HG03066 (cell line): ENCODE measurements around the gene DLGAP1.
"Not testable (repeated sequence)": the region's sequence is repeated elsewhere in the genome, so short reads cannot be mapped to it uniquely, and the experiment has no call there.

ENCODE experiments used
- ATAC-seq: cut with Tn5 transposase; IDR thresholded peaks from one replicate; pipeline ENCODE4 v1.9.1; 2021; ENCODE audit warnings: low read depth; ENCODE audit not compliant: unreplicated experiment

Gene DLGAP1

DNA sequence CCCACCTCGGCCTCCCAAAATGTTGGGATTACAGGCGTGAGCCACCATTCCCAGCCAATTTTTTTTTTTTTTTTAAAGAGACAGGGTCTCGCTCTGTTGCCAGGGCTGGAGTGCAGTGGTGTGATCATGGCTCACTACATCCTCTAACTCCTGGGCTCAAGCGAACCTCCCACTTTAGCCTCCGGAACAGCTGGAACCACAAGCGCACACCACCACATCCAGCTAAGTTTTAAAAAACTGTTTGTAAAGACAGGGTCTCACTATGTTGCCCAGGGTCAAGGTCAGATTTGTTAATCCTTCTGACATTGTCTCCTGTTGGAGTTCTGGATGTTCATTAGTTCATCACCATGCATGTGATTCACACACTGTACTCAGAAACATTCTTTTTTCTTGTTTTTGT lies 855.2 kb downstream of the DLGAP1 start:
- no peak for ATAC-seq

DNA sequence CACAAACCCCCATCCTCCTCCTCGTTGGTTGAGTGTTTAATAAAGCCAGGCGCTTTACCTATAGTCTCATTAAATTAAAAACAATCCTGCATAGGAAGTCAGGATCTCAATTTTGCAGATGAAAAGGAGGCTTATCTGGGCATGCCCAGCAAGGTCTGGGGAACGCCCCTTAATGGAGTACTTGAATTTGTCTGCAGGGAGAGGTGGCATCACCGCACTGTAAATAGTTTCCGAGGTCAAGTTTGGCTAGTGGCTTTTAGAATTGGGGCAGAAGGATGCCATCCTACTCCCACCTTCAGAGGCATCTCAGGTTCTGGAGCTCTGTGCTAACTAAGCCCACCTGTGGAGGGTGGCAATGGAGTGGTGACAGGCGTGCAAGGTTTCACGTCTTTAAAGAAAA lies 855.9 kb downstream of the DLGAP1 start:
- no peak for ATAC-seq

DNA sequence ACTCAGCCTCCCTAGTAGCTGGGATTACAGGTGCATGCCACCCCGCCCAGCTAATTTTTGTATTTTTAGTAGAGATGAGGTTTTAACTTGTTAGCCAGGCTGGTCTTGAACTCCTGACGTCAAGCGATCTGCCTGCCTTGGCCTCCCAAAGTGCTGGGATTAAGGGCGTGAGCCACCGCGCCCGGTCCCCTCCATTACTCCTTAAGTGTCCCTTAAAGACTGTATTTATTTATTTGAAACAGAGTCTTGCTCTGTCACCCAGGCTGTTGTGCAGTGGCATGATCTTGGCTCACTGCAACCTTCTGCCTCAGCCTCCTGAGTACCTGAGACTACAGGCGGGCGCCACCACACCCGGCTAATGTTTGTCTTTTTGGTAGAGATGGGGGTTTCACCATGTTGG lies 856.5 kb downstream of the DLGAP1 start:
- no peak for ATAC-seq

DNA sequence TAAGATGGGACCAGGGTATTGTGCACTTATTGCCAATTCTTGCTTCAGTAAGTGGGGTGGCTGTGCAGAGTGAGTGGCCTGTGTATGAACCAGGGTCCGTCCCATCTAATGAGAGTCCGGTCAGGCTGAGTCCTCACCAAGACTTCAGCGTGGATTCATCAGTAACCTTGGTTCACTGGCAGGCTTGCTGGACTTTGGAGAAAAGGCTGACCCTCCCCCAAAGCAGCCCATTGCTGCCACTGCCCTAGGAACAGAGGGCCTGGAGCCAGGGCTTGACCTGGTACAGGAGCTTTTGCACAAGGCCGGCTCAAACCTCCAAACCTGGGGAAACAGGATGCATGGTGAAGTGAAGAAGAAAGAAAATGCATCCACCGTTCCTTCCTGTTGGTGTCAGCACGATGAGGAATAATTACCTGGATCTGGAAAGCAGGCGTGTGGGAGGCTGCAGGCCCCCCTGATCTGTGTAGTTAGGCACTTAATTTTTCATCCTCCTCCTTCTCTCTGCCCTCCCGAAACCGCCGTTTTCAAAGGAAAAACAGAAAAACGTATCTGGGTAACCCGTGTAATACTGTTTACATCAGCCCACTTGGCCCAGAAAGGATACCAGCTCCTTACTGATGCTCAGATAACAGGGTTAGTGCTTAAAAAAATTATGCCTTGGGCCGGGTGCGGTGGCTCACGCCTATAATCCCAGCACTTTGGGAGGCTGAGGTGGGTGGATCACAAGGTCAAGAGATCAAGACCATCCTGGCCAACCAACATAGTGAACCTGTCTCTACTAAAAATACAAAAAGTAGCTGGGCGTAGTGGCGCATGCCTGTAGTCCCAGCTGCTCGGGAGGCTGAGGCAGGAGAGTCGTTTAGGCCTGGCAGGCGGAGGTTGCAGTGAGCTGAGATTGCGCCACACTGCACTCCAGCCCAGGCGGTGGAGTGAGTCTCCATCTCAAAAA lies 857.4 kb downstream of the DLGAP1 start:
- no peak for ATAC-seq

DNA sequence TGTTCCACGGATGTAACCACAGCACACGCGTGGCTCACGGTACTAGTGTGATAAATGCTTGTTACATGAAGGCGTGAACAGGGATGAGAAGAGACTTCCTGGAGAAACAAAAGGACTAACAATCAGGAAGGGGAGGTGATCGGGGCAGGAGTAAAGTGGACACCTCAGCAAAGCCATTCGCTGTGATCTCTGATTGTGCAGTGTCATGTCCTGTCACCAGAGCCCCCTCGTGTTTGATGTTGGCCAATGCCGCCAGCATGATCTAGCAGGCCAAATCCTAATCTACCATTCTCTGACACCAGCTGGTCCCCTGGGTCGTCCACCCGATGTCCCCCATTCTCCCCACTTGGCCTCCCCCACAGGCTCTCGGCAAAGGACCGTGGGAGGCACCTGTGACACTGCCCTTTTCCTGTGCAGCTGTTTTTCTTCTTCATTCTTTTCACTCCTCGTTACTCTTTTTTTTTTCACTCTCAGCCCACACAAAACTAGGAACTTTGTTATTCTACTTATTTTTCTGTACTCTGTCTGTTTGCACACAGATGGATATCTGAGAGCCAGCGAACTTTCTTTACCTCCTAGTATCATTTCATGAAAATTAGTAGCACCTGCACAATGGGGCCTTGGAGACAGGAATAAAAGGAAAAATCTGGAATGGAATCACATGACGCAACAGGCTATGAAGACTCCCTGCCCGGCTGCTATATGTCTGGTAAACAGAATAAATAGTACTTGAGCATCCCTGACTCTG lies 858.3 kb downstream of the DLGAP1 start:
- ATAC-seq = no peak

DNA sequence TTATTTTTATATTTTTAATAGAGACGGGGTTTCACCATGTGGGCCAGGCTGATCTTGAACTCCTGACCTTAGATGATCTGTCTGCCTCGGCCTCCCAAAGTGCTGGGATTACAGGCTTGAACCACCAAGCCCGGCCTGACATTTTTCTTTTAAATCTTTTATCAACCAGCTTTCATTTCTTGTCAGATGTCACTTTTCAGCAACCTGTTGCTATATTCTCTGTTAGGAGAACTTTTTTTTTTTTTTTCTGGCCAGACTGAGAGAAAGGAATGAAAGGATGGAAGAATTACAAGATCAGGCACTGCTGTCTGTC lies 858.8 kb downstream of the DLGAP1 start:
- no peak for ATAC-seq

DNA sequence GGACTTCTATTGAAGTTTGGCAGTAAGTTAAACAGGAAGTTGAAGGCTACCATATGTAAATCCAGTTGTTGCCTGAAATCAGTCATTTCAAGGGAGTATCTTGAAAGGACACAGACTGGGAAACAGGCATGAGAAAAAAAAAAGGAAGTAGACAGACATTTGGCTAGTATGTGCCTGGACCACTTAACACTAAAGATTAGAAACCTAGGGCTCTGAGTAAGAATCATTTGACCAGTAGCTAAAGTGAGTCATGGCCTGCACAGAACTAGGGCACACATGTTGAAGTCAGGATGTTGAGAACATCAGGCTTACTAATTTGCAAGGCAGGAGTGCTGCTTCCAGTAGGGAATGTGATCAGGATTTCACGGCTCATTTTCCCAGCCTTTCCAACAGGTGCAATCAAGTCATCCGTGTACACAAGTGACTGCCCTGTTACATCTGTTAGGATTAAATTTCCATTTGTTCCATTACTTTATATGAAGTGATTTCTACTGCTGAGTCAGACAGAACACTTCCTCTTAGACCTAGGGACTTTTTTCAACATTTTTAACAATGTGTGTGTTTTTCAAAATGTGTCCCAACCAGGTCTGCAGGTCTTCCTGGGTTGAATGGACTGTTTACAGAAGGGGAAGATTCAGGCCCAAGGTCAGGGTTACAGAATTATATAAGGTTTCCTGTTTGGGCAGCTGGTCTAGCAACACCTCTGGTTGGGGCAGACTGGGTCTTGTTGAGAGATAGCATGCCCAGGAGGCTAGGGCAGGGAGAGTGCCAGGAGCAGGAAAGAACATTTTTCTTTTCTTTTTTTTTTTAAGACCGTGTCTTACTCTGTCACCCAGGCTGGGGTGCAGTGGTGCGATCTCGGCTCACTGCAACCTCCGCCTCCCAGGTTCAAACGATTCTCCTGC lies 859.5 kb downstream of the DLGAP1 start:
- peak; percentile 41 for ATAC-seq

DNA sequence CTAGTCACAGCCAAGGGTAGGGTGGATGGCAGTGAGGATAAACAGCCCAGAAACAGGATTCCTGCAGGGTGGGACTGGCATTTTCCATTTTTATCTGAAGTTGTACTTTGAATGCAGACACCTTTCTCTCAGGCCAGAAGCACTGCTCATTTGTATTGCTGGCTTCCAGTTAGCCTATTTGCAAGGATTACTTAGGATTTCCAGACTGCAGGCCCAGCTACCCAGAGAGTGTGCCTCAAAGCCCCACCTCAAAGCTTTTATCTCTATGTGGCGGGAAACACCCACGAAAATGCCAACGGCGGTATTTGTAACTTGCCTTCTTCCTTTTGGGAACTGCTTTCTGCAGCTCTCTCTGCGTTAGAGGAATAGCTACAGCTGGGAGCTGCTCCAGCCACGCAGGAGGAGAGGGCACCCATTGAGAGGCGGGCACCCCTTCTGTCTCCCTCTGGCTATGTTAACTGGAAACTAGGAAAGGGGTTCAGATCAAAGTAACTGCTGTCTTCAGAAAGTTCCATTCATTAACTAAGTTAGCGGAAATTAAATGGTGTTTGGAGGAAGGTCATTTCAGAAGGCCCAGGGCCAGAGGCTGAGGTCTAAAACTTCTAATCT lies 860.2 kb downstream of the DLGAP1 start:
- no peak for ATAC-seq

DNA sequence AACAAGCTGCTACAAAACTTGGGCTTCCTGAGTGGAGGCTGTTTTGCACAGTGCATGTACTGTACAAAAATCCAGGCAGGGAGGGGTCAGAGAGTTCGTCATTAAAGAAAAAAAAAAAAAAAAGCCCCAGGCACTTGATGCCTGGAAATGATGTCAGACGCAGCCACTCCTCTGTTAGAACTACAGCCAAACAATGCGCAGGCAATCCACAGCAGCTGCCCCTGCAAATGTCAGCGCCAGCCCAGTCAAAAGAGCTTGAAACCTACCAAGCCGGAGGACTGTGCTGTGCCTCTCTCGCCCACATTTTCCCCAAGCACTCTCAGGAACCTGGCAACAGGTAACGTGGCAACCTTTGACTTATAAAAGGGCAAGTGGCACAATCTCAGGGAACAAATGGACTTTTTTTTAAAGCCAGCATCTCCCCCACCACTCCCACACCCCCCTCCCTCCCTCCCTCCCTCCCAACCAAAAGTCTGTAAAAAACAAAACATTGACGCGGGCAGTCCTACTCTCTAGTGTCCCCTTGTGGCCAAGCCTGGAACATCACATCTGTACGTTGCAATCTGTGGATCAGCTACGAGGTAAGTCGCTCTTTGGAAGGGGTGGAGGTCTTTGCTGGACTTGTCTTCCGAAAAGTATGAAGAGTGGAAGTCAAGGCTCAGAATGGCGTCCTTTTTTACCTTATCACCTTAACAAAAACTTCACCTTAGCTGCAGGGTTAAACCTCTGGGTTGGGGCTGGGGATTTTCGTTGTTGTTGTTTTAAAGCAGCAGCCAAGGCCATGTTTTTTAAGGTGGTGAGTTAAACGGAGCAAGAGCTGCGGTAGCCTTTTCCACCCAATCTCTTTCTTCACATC lies 861.0 kb downstream of the DLGAP1 start:
- peak; percentile 59 for ATAC-seq

DNA sequence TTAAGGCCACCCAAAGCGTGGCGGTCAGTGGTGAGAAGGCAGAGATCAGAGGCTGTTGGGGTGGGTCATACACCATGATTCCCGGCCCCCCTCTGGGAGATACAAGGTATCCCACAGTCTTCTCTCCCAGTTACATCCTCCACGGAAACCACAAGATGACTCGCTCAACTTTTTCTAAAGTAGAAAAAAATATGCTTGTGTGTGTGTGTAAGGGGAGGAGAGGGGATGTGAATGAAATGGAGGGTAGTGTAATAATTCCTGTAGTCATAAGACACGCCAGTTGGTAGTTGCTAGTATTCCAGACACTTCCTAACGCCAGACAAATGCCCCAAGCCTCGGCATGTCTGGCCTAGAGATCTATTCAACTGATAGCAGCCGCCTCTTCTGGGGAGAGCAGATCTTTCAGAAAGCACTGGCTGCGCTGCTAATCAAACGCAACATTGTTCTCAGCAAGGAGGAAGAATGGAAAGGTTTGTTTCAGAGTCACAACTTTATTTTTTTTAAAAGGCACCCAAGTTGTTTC lies 861.7 kb downstream of the DLGAP1 start:
- ATAC-seq = peak; percentile 3

DNA sequence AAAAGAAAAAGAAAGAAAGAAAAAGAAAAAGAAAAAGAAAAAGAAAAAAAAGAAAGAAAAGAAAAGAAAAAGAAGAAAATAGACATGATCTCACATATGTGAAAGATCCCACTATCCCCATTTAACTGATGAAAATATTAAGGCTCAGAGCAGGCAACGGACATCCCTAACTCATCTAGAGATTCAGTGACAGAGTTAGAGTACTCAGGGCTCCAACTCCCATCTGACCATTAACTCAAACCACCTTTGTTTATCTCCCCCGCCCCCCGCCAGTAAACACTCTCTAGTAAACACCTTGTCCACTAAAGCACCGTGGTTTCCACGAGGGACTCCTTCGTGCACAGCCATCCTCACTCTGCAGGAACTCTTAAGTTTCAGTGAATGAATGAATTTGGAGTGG lies 862.2 kb downstream of the DLGAP1 start:
- ATAC-seq = no peak

DNA sequence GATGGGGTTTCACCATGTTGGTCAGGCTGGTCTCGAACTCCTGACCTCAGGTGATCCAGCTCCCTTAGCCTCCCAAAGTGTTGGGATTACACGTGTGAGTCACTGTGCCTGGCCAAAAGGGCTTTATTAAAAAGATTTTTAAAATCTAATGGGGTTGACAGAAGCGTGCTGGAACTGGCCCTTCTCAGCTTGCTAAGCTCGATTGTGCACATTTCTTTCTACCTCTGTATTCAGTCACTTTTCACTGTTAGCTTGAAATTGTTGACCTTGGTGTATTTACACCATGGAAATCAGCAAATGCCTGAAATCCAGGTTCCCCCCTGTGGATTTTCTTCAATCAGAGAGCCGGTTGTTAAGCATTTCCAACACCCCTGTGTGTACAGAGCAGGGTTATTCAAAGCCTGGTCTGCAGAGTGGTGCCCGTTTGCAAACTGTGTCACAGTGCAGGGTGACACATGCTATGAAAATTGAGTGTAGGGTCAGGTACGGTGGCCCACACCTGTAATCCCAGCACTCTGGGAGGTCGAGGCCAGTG lies 864.9 kb downstream of the DLGAP1 start:
- no peak for ATAC-seq

DNA sequence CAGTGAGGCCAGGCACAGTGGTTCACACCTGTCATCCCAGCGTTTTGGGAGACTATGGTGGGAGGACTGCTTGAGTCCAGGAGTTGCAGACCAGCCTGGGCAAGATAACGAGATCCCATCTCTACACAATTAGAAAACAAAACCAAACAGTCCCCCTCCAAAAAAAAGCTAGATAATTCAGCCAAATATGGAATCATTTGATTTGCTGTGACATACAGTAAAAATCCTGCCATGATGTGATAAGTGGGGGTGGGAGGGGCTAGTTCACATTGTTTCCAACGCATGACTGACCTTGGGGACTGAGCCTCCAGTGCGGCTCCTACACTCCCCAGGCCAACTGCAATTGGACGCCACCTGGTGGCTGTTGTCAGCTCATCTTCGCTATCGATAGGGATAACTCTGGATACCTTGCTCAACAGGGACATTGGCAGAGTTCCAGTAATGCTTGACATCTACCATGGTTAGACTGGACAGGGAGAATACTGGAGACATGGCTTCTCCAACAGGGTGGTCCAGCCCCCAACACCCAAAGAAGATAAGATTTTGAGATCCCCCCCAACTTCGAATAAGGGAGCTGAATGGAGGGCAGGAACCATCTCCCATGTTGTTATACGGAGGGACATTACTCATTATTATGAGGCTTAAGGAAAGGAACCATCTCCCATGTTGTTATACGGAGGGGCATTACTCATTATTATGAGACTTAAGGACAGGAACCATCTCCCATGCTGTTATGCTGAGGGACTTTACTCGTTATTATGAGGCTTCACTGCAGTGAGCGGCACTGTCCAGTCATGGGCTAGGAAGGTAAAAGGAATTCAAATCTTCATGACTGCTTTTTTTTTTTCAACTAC lies 869.2 kb downstream of the DLGAP1 start:
- ATAC-seq = peak; percentile 3

DNA sequence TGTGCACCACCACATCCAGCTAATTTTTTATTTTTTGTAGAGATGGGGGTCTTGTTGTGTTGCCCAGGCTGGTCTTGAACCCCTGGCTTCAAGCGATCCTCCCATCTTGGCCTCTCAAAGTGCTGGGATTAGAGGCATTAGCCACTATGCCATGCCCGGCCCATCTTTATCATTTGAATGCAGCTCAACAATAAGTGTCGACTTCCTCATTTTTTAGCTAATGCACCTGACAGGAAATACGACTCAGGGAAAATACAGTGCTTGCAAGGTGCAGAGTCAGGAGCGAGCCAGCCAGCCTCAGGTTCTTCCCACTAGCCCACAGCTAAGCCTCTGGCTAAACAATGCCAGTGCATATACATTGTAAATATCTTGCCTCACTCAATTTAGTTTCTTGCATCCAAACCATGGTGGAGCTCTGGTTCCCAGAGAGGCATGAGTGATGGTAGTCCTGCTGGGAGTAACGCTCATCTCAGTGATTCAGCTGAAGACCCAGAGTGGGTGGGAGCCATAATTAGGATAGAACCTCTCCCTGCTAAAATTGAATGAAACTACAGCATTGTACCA lies 870.1 kb downstream of the DLGAP1 start:
- ATAC-seq = no peak

DNA sequence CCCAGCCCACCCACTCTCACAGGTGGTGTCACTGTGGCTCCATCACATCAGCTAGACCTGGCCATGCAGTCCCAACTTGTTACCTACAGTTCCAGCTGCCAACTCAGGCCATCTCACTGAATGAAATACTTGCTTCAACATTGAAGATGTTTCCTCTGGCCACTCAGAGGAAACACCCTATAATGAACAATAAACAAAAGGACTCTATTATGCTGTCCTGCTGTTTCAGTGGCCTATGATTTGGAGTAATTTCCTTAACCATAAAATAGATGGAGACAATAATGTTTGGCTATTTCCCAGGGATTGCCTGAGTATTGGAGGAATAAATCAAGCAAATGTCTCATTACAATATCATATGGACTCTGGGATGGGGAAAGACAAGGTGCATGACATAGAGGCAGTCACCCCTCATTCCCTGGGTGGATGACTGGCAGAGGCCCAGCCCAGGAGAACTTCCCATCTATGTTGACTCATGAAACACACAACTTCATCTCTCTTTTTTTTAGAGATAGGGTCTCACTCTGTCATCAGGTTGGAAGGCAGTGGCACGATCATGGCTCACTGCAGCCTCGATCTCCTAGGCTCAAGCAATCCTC lies 870.7 kb downstream of the DLGAP1 start:
- ATAC-seq = no peak

DNA sequence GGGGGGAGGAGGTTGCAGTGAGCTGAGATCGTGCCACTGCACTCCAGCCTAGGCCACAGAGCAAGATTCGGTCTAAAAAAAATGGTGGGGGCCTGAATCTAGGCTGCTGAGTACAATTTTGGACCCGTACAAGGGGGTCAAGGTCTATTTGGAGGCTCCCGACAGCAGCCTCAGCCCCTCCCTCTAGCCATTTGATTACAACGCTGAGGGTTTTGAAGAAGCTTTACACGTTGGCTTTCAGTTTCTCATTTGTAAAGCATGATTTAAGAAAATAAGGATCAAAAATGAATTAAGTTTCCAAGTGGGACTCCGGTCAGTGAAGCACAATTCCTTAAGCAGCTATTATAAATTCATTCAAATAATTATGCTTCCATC lies 871.2 kb downstream of the DLGAP1 start:
- no peak for ATAC-seq

DNA sequence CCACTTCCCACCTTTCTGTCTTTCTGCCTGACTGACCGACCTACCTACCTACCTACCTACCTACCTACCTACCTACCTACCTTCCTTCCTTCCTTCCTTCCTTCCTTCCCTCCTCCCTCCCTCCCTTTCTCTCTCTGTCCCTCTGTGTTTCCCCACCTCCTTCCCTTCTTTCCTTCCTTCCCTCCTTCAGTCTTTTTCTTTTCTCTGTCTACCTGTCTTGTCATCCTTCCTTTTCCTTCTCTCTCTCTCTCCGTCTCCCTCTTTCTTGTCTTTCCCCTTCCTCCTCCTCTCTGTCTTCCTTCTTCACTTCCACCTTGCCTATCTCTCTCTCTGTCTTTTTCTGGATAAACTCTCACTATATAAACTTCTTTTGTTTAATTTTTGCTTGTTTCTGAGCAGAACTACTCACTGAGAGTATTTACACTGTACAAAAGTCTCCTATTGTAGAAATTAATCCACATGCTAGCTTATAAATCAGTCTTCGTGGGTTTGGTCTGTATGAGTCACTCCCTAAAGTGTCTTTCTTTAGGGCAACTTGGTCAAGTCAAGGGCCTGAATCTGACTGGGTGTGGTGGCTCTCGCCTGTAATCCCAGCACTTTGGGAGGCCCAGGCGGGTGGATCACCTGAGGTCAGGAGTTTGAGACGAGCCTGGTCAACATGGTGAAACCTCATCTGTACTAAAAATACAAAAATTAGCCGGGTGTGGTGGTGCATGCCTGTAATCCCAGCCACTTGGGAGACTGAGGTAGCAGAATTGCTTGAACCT lies 871.8 kb downstream of the DLGAP1 start:
- not testable (repeated sequence) for ATAC-seq
